Calu3 (cell line): ENCODE results near the gene SMPD3. TPM values are rescaled to one million over a fixed set of nuclear protein-coding genes. Genes with fewer than 3 reads are reported as not detected.
A peak's percentile ranks its signal among the peaks of the same experiment; 100 is the strongest.

Experiments used
- BruUV-seq: library from RNA; stranded (reverse); fragments of 400-500 nt; replicated peaks from 2 replicates; lab custom pipeline; 2021; lab: Mats Ljungman, UMichigan
- CTCF ChIA-PET: fragments of 300-600 bp; sonication (Branson Sonifier 250); formaldehyde crosslinking; loops from one replicate; lab custom pipeline; 2022; ENCODE audit warnings: antibody characterized with exemption; lab: Charles Lee
- DNase-seq: peaks from one replicate; pipeline ENCODE4 v3.0.0; 2022
- H3K27ac Mint-ChIP-seq: one replicate; pipeline ENCODE4 v1.8.0; 2022; ENCODE audit warnings: mixed read lengths; ENCODE audit not compliant: unreplicated experiment
- H3K27me3 Mint-ChIP-seq: one replicate; pipeline ENCODE4 v1.8.0; 2022; ENCODE audit warnings: mixed read lengths; ENCODE audit not compliant: unreplicated experiment
- H3K36me3 Mint-ChIP-seq: one replicate; pipeline ENCODE4 v1.8.0; 2022; ENCODE audit warnings: mild to moderate bottlenecking, moderate library complexity, mixed read lengths; ENCODE audit not compliant: insufficient read depth, unreplicated experiment
- H3K4me1 Mint-ChIP-seq: one replicate; pipeline ENCODE4 v1.8.0; 2022; ENCODE audit warnings: mild to moderate bottlenecking, low read depth, mixed read lengths; ENCODE audit not compliant: unreplicated experiment
- H3K4me3 Mint-ChIP-seq: one replicate; pipeline ENCODE4 v1.8.0; 2022; ENCODE audit warnings: mild to moderate bottlenecking, low read depth, moderate library complexity, mixed read lengths; ENCODE audit not compliant: unreplicated experiment
- H3K9me3 Mint-ChIP-seq: one replicate; pipeline ENCODE4 v1.8.0; 2022; ENCODE audit warnings: low read depth, mixed read lengths; ENCODE audit not compliant: unreplicated experiment
- intact Hi-C: fragments of 100-400 bp; cut with micrococcal nuclease; formaldehyde crosslinking; loops from one replicate; pipeline ENCODE4 v1.10.0; 2022; ENCODE audit not compliant: unreplicated experiment
- total RNA-seq: library from RNA; stranded (reverse); gene quantifications from 2 replicates; pipeline ENCODE4 v1.2.3, GENCODE V29; 2022
- TF ChIP-seq, protein P1 (sequence below): fragments of 200-600 bp; IDR thresholded peaks from one replicate; pipeline ENCODE4 v1.8.0; 2022; ENCODE audit warnings: antibody characterized with exemption; ENCODE audit not compliant: unreplicated experiment

SMPD3 gene
- total RNA-seq, 1 experiment from 2014 or later, result 0.42 TPM

DNA sequence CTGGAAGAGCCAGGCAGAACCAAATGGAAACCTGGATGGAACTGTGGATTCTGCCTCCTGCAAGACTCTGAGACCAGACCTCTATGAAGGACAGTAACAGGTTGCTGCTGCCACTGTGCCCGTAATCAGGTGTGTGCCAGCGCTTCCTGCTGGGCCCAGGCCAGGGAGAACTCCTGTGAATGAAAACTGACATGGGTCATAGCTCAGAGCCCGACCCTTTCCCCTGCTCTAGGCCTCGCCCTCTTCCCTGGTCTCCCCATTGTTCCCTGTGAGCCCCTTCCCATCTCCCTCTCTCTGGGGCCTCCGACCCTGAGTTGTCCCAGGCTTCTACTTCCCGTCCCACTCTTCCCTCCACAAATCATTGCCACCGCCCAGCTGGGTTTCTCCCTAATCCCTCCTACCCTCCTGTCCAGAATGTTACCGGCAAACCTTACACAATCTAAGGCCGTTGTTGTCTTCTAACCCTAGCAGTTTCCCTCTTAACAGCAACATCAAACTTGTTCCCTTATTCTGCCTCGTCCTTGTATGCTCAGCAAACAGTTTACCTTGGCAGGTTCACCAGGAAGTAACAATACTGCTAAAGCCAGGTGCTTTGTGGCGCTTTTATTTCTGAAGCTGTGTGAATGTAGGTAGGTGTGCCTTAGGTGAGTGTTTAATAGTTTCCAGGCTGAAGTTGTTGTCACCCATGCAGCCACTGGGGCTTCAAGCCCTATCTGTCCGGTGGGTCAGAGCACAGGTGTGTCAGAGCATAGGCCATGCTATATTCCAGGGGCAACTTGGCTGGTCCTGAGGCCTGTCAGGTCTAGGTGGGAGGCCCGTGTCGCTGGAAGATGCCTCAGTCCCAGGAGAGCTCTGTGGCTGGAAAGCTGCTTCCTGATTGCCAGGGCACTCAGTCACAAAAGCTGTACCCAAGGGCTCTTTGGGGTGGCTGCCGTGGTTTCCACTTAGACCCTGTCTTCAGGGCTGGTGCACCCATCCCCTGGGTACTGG is 32.0 kb downstream of the SMPD3 start:
- H3K9me3 Mint-ChIP-seq, result no peaks in the 10 kb centered on the region
- H3K36me3 Mint-ChIP-seq, result peaks cover 14% of the 10 kb centered on the region
- peak overlapping the region; percentile 57 for H3K4me3 Mint-ChIP-seq
- TF ChIP-seq, protein P1, sequence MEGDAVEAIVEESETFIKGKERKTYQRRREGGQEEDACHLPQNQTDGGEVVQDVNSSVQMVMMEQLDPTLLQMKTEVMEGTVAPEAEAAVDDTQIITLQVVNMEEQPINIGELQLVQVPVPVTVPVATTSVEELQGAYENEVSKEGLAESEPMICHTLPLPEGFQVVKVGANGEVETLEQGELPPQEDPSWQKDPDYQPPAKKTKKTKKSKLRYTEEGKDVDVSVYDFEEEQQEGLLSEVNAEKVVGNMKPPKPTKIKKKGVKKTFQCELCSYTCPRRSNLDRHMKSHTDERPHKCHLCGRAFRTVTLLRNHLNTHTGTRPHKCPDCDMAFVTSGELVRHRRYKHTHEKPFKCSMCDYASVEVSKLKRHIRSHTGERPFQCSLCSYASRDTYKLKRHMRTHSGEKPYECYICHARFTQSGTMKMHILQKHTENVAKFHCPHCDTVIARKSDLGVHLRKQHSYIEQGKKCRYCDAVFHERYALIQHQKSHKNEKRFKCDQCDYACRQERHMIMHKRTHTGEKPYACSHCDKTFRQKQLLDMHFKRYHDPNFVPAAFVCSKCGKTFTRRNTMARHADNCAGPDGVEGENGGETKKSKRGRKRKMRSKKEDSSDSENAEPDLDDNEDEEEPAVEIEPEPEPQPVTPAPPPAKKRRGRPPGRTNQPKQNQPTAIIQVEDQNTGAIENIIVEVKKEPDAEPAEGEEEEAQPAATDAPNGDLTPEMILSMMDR, result no peak
- CTCF ChIA-PET, result interaction anchor here (0.7 to 2.8 kb wide), 8 partner anchors 9 to 99 kb away, joined by 3 to 13 read pairs (median 5); no protein-coding TSS in a partner anchor
- intact Hi-C loops, result no loop called here
- no TSS peak for BruUV-seq
- peak overlapping the region; percentile 91 for H3K27ac Mint-ChIP-seq
- peak; percentile 64 for DNase-seq
- peaks cover 44% of the 10 kb centered on the region for H3K4me1 Mint-ChIP-seq
- H3K27me3 Mint-ChIP-seq, result no peaks in the 10 kb centered on the region

DNA sequence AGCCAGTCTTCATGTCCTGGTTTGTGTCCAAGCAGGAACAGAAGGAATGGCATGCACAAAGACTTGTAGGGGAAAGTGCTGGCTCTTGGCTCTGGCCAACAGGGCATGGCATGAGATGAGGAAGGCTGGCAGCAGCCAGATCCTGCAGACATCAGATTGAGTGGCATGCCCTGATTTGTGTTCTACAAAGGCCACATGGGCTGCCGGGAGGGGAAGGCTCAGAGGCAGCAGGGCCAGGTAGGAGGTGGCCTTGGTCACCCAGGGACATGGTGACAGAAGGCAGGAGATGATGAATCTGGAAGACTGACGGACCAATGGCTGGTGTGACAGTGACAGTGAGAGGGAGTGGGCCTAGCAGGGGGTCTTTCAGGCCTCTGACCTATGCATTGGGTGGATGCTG is 33.7 kb downstream of the SMPD3 start:
- peaks cover 14% of the 10 kb centered on the region for H3K36me3 Mint-ChIP-seq
- TF ChIP-seq, protein P1, result no peak
- DNase-seq, result no peak
- BruUV-seq, result no TSS peak
- H3K27me3 Mint-ChIP-seq, result no peaks in the 10 kb centered on the region
- no peak overlapping the region for H3K4me3 Mint-ChIP-seq
- intact Hi-C loops, result no loop called here
- CTCF ChIA-PET, result no interaction called here
- peak overlapping the region; percentile 21 for H3K27ac Mint-ChIP-seq
- peaks cover 44% of the 10 kb centered on the region for H3K4me1 Mint-ChIP-seq
- no peaks in the 10 kb centered on the region for H3K9me3 Mint-ChIP-seq

DNA sequence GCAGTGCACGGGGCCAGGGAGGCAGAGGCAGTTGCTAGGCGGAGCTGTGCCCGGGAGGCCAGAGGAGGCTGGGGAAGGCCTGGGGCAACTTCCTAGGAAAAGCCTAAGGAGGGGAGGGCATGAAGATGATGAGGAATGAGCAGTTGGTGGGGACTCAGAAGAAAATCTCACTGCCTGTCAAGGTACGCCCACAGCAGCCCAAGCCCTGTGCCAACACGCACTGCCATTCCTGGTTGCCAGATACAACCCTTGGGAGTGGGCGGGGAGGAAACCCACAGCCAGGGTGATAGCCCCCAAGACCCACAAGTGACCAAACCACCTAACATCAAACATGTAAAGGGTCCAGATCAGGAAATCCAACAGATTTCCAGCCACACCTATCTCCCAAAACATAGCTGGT is 36.2 kb downstream of the SMPD3 start:
- Mint-ChIP-seq H3K27ac (no peak overlapping the region), H3K9me3 (no peaks in the 10 kb centered on the region), H3K4me3 (no peak overlapping the region), H3K36me3 (peaks cover 11% of the 10 kb centered on the region), H3K27me3 (peaks cover 3% of the 10 kb centered on the region), H3K4me1 (peaks cover 23% of the 10 kb centered on the region)
- no TSS peak for BruUV-seq
- TF ChIP-seq, protein P1, result no peak
- intact Hi-C loops, result no loop called here
- DNase-seq, result no peak
- CTCF ChIA-PET, result no interaction called here

DNA sequence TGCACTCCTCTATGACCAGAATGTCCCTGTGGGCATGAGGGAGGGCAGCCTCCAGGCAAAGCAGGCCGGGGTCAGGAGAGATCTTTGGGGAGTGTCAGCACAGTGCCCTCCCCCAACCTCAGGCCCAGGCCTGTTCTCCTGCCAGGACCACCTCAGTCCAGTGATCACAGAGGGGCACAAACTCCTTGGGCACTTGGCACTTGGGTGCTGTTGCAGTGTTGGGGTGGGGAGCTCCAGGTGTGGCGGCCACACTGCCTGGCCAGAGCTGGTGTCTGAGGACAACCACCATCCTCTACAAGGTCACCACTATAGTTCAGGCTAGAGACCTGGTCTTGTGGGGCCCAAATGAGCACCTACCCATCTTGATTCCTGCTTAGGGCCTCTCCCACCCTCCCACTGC is 37.2 kb downstream of the SMPD3 start:
- peaks cover 12% of the 10 kb centered on the region for H3K27me3 Mint-ChIP-seq
- H3K4me1 Mint-ChIP-seq, result peaks cover 13% of the 10 kb centered on the region
- TF ChIP-seq, protein P1, result no peak
- CTCF ChIA-PET, result no interaction called here
- H3K9me3 Mint-ChIP-seq, result no peaks in the 10 kb centered on the region
- H3K36me3 Mint-ChIP-seq, result peaks cover 1% of the 10 kb centered on the region
- no peak overlapping the region for H3K4me3 Mint-ChIP-seq
- no peak overlapping the region for H3K27ac Mint-ChIP-seq
- BruUV-seq, result no TSS peak
- intact Hi-C loops, result no loop called here
- DNase-seq, result no peak
